ENCODE measurements around the gene RESP18.
A peak's percentile ranks its signal among the peaks of the same experiment; 100 is the strongest.

The RESP18 gene

GRCh38 chr2:219358170-219359075 is 25.9 kb upstream of the RESP18 start:
- peak overlapping the region in 1 of 11 experiments; percentile 13; a peak in 1 of 22 replicates for H3K27ac ChIP-seq
- no peak overlapping the region for H3K9ac ChIP-seq
- H3K4me3 ChIP-seq = no peak overlapping the region
- no peaks in the 10 kb centered on the region for H3K27me3 ChIP-seq
- H3K9me3 ChIP-seq (replicated peaks in 1 of 11) = peaks cover 0 to 8% (median 0%) of the 10 kb centered on the region in 11 experiments; a peak in 1 of 22 replicates
- peaks cover 0 to 57% (median 22%) of the 10 kb centered on the region in 10 experiments; a peak in 13 of 20 replicates for H3K4me1 ChIP-seq
- H3K36me3 ChIP-seq = no peaks in the 10 kb centered on the region
- TF ChIP-seq Cebpa-rat (IDR thresholded peaks at IDR 0.05) = no peak
- no peaks in the 10 kb centered on the region for H4K20me1 ChIP-seq
- peak overlapping the region in 4 of 11 experiments; percentile 66 to 73 (median 68); a peak in 4 of 22 replicates for H3K4me2 ChIP-seq

- H3K4me1 ChIP-seq = peaks cover 0 to 47% (median 13%) of the 10 kb centered on the region in 10 experiments; a peak in 11 of 20 replicates
- no peak overlapping the region for H3K4me3 ChIP-seq
- H3K9ac ChIP-seq = peak overlapping the region in 1 of 11 experiments; percentile 30; a peak in 1 of 22 replicates
- TF ChIP-seq Cebpa-rat (IDR thresholded peaks at IDR 0.05) = peak in 3 of 11 experiments; percentile 15 to 50 (median 18); a peak in 1 of 22 replicates
- H3K36me3 ChIP-seq = no peaks in the 10 kb centered on the region
- H3K27ac ChIP-seq = peak overlapping the region in 4 of 11 experiments; percentile 46 to 67 (median 58); a peak in 8 of 22 replicates
- peaks cover 0 to 8% (median 0%) of the 10 kb centered on the region in 11 experiments; a peak in 1 of 22 replicates for H3K9me3 ChIP-seq (replicated peaks in 1 of 11)
- H3K4me2 ChIP-seq = peak overlapping the region in 6 of 11 experiments; percentile 10 to 73 (median 66); a peak in 11 of 22 replicates
- no peaks in the 10 kb centered on the region for H4K20me1 ChIP-seq
- no peaks in the 10 kb centered on the region for H3K27me3 ChIP-seq
These were observed 24.3 kb upstream of the RESP18 start for GRCh38 chr2:219356834-219357233.

- no peak for TF ChIP-seq Cebpa-rat (IDR thresholded peaks at IDR 0.05)
- H3K9ac ChIP-seq = no peak overlapping the region
- H3K4me2 ChIP-seq = no peak overlapping the region
- H3K27ac ChIP-seq = no peak overlapping the region
- H3K9me3 ChIP-seq (replicated peaks in 1 of 11) = peaks cover 0 to 8% (median 0%) of the 10 kb centered on the region in 11 experiments; a peak in 1 of 22 replicates
- no peaks in the 10 kb centered on the region for H3K36me3 ChIP-seq
- no peaks in the 10 kb centered on the region for H3K27me3 ChIP-seq
- no peaks in the 10 kb centered on the region for H4K20me1 ChIP-seq
- no peak overlapping the region for H3K4me3 ChIP-seq
- H3K4me1 ChIP-seq = peaks cover 0 to 61% (median 13%) of the 10 kb centered on the region in 10 experiments; a peak in 11 of 20 replicates
These were observed 22.0 kb upstream of the RESP18 start for GRCh38 chr2:219354582-219354981.

DNA sequence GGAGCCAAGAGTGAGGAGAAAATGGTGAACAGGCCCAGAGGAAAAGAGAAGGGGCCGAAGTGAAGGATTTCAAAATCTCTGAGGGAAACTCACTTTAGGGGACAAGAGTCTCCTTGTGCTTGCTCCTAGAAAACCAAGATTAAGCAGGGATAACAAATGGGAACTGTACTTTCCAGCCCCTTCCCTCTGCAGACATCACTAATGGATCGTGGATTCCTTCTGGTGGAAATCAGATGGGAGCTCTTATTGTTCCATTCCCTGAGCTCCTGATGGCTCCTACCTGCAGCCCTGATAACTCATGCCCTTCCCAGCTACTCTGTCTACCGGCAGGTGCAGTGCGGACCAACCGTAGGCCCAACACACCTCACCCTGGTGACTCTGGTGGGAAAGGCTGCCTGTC is 20.6 kb upstream of the RESP18 start:
- no peak for TF ChIP-seq Cebpa-rat (IDR thresholded peaks at IDR 0.05)
- Histone ChIP-seq H3K9ac (no peak overlapping the region), H3K27ac (no peak overlapping the region), H3K4me1 (peaks cover 0 to 59% (median 13%) of the 10 kb centered on the region in 10 experiments; a peak in 11 of 20 replicates), H3K4me3 (no peak overlapping the region), H3K36me3 (no peaks in the 10 kb centered on the region), H4K20me1 (no peaks in the 10 kb centered on the region), H3K9me3 (replicated peaks in 1 of 11) (peaks cover 0 to 1% (median 0%) of the 10 kb centered on the region in 11 experiments; a peak in 1 of 22 replicates), H3K27me3 (no peaks in the 10 kb centered on the region), H3K4me2 (no peak overlapping the region)

DNA sequence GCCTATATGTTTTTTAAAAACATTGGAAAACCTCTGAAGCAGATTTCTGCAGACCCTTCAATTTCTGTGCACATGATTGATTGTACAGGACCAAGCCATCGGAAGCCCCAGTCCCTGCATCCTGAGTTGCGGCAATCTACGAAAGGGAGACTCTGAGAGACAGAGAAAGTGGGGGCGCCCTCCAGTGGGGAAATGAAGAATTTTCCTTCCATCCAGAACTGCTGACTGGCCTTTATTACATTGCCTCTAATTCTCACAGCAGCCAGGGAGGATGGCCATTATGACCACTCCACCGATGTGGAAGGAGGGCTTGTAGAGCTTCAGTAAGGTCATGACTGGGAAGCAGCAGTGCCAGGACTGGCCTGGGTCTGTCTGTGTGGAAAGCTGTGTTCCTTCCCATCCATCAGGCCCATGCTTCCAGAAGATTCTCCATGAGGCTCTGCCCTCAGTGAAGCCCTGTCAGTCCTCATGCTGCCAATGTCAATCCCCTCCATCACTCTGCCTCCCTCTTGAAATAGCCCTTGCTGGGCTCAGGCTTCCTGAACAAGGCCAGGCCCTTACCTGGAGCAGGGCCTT is 20.0 kb upstream of the RESP18 start:
- Histone ChIP-seq H3K4me1 (peaks cover 0 to 54% (median 12%) of the 10 kb centered on the region in 10 experiments; a peak in 11 of 20 replicates), H3K4me3 (no peak overlapping the region), H3K4me2 (peak overlapping the region in 2 of 11 experiments; percentile 63 to 85; a peak in 2 of 22 replicates), H4K20me1 (no peaks in the 10 kb centered on the region), H3K27ac (no peak overlapping the region), H3K36me3 (no peaks in the 10 kb centered on the region), H3K9ac (no peak overlapping the region), H3K27me3 (no peaks in the 10 kb centered on the region), H3K9me3 (replicated peaks in 1 of 11) (no peaks in the 10 kb centered on the region)
- TF ChIP-seq Cebpa-rat (IDR thresholded peaks at IDR 0.05) = no peak

DNA sequence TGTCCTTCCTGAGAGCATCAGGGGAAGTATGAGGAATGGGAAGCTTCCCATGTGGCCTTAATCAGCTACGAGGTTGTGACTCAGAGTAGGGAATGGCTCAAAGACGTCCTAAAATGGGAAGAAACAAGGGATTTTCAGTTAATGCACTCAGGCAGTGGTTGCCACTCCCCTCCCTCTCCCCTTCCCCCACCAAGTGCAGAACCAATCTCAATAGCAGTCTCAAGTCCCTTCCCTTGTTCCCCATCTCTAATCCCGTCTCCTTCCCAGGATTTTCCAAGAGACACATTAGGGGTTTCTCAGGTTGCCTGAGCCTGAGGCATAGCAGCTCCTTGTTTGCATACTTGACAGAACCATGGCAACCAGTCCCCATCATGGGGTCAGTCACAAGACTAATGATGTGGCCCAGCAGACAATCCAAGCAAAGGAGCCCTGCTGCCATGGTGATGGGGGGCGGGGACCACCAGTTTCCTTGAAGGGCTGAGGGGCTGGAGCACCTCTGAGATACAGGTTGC is 18.2 kb upstream of the RESP18 start:
- Histone ChIP-seq H3K27ac (peak overlapping the region in 3 of 11 experiments; percentile 27 to 51 (median 46); a peak in 4 of 22 replicates), H4K20me1 (no peaks in the 10 kb centered on the region), H3K36me3 (no peaks in the 10 kb centered on the region), H3K9me3 (replicated peaks in 1 of 11) (no peaks in the 10 kb centered on the region), H3K27me3 (no peaks in the 10 kb centered on the region), H3K9ac (no peak overlapping the region), H3K4me3 (no peak overlapping the region), H3K4me1 (peaks cover 0 to 42% (median 0%) of the 10 kb centered on the region in 10 experiments; a peak in 7 of 20 replicates), H3K4me2 (peak overlapping the region in 3 of 11 experiments; percentile 44 to 85 (median 63); a peak in 6 of 22 replicates)
- TF ChIP-seq Cebpa-rat (IDR thresholded peaks at IDR 0.05) = no peak

DNA sequence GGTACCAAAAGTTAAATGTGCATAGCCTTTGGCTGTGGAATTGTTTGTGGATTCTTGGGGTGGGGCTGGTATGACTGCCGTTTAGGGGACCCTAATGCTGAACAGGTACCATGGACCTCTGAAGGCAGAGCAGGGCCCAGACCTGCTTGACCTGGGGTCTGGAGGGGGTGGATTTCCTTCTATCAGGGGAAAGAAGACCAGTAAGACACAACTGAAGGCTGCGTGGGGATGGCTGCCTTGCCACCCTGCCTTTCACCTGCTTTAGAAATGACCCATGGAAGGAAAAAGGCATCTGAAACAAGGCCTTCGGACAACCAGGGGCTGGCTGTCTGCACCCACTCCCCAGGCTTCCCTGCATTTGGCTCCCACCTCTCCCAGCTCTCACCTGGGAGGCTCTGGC is 17.7 kb upstream of the RESP18 start:
- peak overlapping the region in 3 of 11 experiments; percentile 27 to 51 (median 46); a peak in 4 of 22 replicates for H3K27ac ChIP-seq
- no peaks in the 10 kb centered on the region for H3K9me3 ChIP-seq (replicated peaks in 1 of 11)
- no peak for TF ChIP-seq Cebpa-rat (IDR thresholded peaks at IDR 0.05)
- no peak overlapping the region for H3K4me3 ChIP-seq
- H3K27me3 ChIP-seq = no peaks in the 10 kb centered on the region
- H3K9ac ChIP-seq = no peak overlapping the region
- no peaks in the 10 kb centered on the region for H3K36me3 ChIP-seq
- H3K4me2 ChIP-seq = peak overlapping the region in 3 of 11 experiments; percentile 44 to 85 (median 63); a peak in 5 of 22 replicates
- H3K4me1 ChIP-seq = peaks cover 0 to 42% (median 4%) of the 10 kb centered on the region in 10 experiments; a peak in 13 of 20 replicates
- no peaks in the 10 kb centered on the region for H4K20me1 ChIP-seq

GRCh38 chr2:219344751-219345430 is 12.3 kb upstream of the RESP18 start:
- H3K4me2 ChIP-seq = peak overlapping the region; percentile 29 to 93 (median 51); a peak in 21 of 22 replicates
- TF ChIP-seq Cebpa-rat (IDR thresholded peaks at IDR 0.05) = no peak
- peaks cover 10 to 46% (median 19%) of the 10 kb centered on the region in 10 experiments for H3K4me1 ChIP-seq
- no peaks in the 10 kb centered on the region for H3K27me3 ChIP-seq
- no peaks in the 10 kb centered on the region for H3K36me3 ChIP-seq
- peak overlapping the region in 7 of 11 experiments; percentile 19 to 82 (median 73); a peak in 12 of 22 replicates for H3K9ac ChIP-seq
- H4K20me1 ChIP-seq = no peaks in the 10 kb centered on the region
- peak overlapping the region in 4 of 10 experiments; percentile 31 to 39 (median 36); a peak in 5 of 20 replicates for H3K4me3 ChIP-seq
- peak overlapping the region in 7 of 11 experiments; percentile 24 to 92 (median 84); a peak in 13 of 22 replicates for H3K27ac ChIP-seq
- H3K9me3 ChIP-seq (replicated peaks in 1 of 11) = no peaks in the 10 kb centered on the region
